ENCODE results near the gene USP12. TPM values are rescaled to one million over a fixed set of nuclear protein-coding genes. Genes with fewer than 3 reads are reported as not detected.

USP12 gene
- total RNA-seq, 1 donor from 2014 or later: 30.9 TPM

Other genes starting within 250 kb of the USP12 start
- 406 and 862 TPM in 2 replicates for gene RPL21, start 79.7 kb upstream of the USP12 start, total RNA-seq
- gene RASL11A, start 99.0 kb upstream of the USP12 start, total RNA-seq: 2.1 and 5.4 TPM in 2 replicates

Measured in glomerular endothelial cell (primary cell).